HepG2 (cell line): Measurements from ENCODE around the gene SETD1A. TPM values are rescaled to one million over a fixed set of nuclear protein-coding genes. Genes with fewer than 3 reads are reported as not detected.

Experiments
- ATAC-seq: fragments of 200-7000 bp; cut with Tn5 transposase; 3 replicates; pipeline ENCODE4 v1.9.1; 2020; ENCODE audit warnings: mild to moderate bottlenecking, moderate library complexity
- BruUV-seq: library from RNA; stranded (reverse); fragments of 400-500 nt; replicated peaks from 2 replicates; lab custom pipeline; 2021; lab: Mats Ljungman, UMichigan
- CTCF ChIA-PET: fragments of 300-600 bp; formaldehyde crosslinking; extraction: SDS; loops from one replicate; lab custom pipeline; 2021; ENCODE audit warnings: low total read pairs, inconsistent platforms, low intra/inter-chr PET ratio; lab: Yijun Ruan, JAX
- POLR2A ChIA-PET: fragments of 350-600 bp; sonication (Branson Sonifier 250); formaldehyde crosslinking; loops from one replicate; lab custom pipeline; 2020; ENCODE audit warnings: antibody characterized with exemption, inconsistent platforms; lab: Yijun Ruan, JAX
- DNase-seq: peaks from one replicate; pipeline ENCODE4 v3.0.0-alpha.2; 2015; ENCODE audit warnings: low spot score
- FAIRE-seq: peaks from 3 replicates; lab custom pipeline; 2011; peaks lifted over from hg19 to GRCh38; lab: Jason Lieb, UNC
- H2AFZ ChIP-seq: one replicate; pipeline ENCODE4 v1.6.1; 2011; ENCODE audit warnings: low read length, inconsistent platforms
- H3K27ac ChIP-seq: fragments of 300-600 bp; 3 replicates; pipeline ENCODE4 v1.8.0; 2011; ENCODE audit warnings: mixed run types, mild to moderate bottlenecking, mixed read lengths, low read length, inconsistent platforms; ENCODE audit not compliant: insufficient read depth; ENCODE audit errors: extremely low read length
- H3K27me3 ChIP-seq, 2 experiments: fragments of 200-600 bp in 1 of 2; 2 replicates in 1 of 2; 3 replicates in 1 of 2; pipeline versions ENCODE4 v1.6.0 to v1.8.0; 2011; ENCODE audit warnings: low read length in 2 of 2, mild to moderate bottlenecking in 2 of 2, moderate library complexity in 2 of 2, inconsistent platforms in 1 of 2; ENCODE audit not compliant: insufficient read depth in 2 of 2, control insufficient read depth in 1 of 2
- H3K36me3 ChIP-seq, 2 experiments: fragments of 200-600 bp in 1 of 2; replicated peaks in 1 of 2; 2 replicates in 1 of 2; 3 replicates in 1 of 2; pipeline versions ENCODE4 v1.5.1 to v1.8.0; 2011; ENCODE audit warnings: low read length in 2 of 2, inconsistent platforms in 1 of 2; ENCODE audit not compliant: insufficient read depth in 2 of 2, control insufficient read depth in 1 of 2
- H3K4me1 ChIP-seq: 2 replicates; pipeline ENCODE4 v1.5.1; 2012; ENCODE audit warnings: low read length, inconsistent platforms; ENCODE audit not compliant: insufficient read depth
- H3K4me2 ChIP-seq: 2 replicates; pipeline ENCODE4 v1.6.0; 2011; ENCODE audit warnings: low read depth, low read length, inconsistent platforms
- H3K4me3 ChIP-seq, 3 experiments: fragments of 200-600 bp in 1 of 3; sonication (generic), shearing (Covaris generic) in 1 of 3; replicated peaks in 1 of 3; 2 replicates each; pipeline ENCODE4 v1.5.1; 2011 to 2016; ENCODE audit warnings: low read length in 3 of 3, inconsistent platforms in 2 of 3, low read depth in 2 of 3, mild to moderate bottlenecking in 2 of 3, control low read depth in 1 of 3, mixed read lengths in 1 of 3; ENCODE audit not compliant: insufficient read depth in 1 of 3
- H3K79me2 ChIP-seq: one replicate; pipeline ENCODE4 v1.6.1; 2011; ENCODE audit warnings: low read length, inconsistent platforms; ENCODE audit not compliant: insufficient read depth
- H3K9ac ChIP-seq: 2 replicates; pipeline ENCODE4 v1.6.0; 2011; ENCODE audit warnings: mild to moderate bottlenecking, low read depth, low read length, inconsistent platforms; ENCODE audit not compliant: insufficient read depth
- H3K9me3 ChIP-seq: 2 replicates; pipeline ENCODE4 v1.5.1; 2012; ENCODE audit warnings: mild to moderate bottlenecking, low read length
- H4K20me1 ChIP-seq: 2 replicates; pipeline ENCODE4 v1.6.0; 2011; ENCODE audit warnings: inconsistent platforms, mild to moderate bottlenecking, low read length, moderate library complexity; ENCODE audit not compliant: insufficient read depth
- FIP1L1 ChIP-seq: fragments of 200-400 bp; formaldehyde crosslinking; IDR thresholded peaks from 2 replicates; pipeline ENCODE4 v1.6.1; 2018; ENCODE audit warnings: low read depth, mild to moderate bottlenecking, low read length, moderate library complexity, borderline replicate concordance; ENCODE audit not compliant: insufficient read depth
- FOSL2 ChIP-seq: sonication (generic); formaldehyde crosslinking; IDR thresholded peaks from 2 replicates; pipeline ENCODE4 v1.4.0; 2020; ENCODE audit warnings: missing genetic modification reagents
- FOXK2 ChIP-seq: fragments of 450-650 bp; IDR thresholded peaks from 2 replicates; pipeline ENCODE4 v1.6.1; 2016
- HNF4G ChIP-seq, 2 experiments: sonication (generic) in 1 of 2; formaldehyde crosslinking in 1 of 2; IDR thresholded peaks; 2 replicates each; pipeline versions ENCODE4 v1.4.0 to v1.6.1; 2011 to 2020; ENCODE audit warnings: borderline replicate concordance in 2 of 2, low read depth in 2 of 2, mild to moderate bottlenecking in 2 of 2, low read length in 1 of 2, missing genetic modification reagents in 1 of 2, moderate library complexity in 1 of 2
- IKZF4 ChIP-seq: sonication (generic); formaldehyde crosslinking; IDR thresholded peaks from 2 replicates; pipeline ENCODE4 v1.5.1; 2020; ENCODE audit warnings: borderline replicate concordance, mild to moderate bottlenecking, low read depth, missing genetic modification reagents; ENCODE audit errors: not compliant biosample characterization
- KDM1A ChIP-seq: IDR thresholded peaks from 2 replicates; pipeline ENCODE4 v1.6.1; 2016; ENCODE audit warnings: missing compliant biosample characterization
- NR2F1 ChIP-seq, 2 experiments: fragments of 450-650 bp in 1 of 2; formaldehyde crosslinking in 1 of 2; IDR thresholded peaks; 2 replicates each; pipeline versions ENCODE4 v1.5.0 to v1.6.1; 2016 to 2020; ENCODE audit warnings: mild to moderate bottlenecking in 1 of 2, missing compliant biosample characterization in 1 of 2, missing genetic modification reagents in 1 of 2, moderate library complexity in 1 of 2
- RBM22 ChIP-seq: fragments of 200-400 bp; formaldehyde crosslinking; optimal IDR thresholded peaks from 2 replicates; pipeline ENCODE3; 2017; ENCODE audit warnings: mild to moderate bottlenecking, low read length, moderate library complexity
- RCOR2 ChIP-seq: IDR thresholded peaks from 2 replicates; pipeline ENCODE4 v1.6.1; 2016; ENCODE audit warnings: missing biosample characterization, missing genetic modification reagents
- SKI ChIP-seq: fragments of 450-650 bp; IDR thresholded peaks from one replicate; pipeline ENCODE4 v1.6.1; 2018; ENCODE audit warnings: mild to moderate bottlenecking; ENCODE audit not compliant: partially characterized antibody
- ZEB1 ChIP-seq: IDR thresholded peaks from 2 replicates; pipeline ENCODE4 v1.6.1; 2012; ENCODE audit warnings: mild to moderate bottlenecking, low read depth, inconsistent platforms; ENCODE audit not compliant: insufficient replicate concordance
- ZFP36 ChIP-seq: fragments of 150-350 bp; IDR thresholded peaks from 2 replicates; pipeline ENCODE4 v1.6.1; 2018; ENCODE audit warnings: borderline replicate concordance, low read length, low read depth; ENCODE audit not compliant: partially characterized antibody
- ZNF577 ChIP-seq: sonication (generic); formaldehyde crosslinking; IDR thresholded peaks from 2 replicates; pipeline ENCODE4 v1.4.0; 2020; ENCODE audit warnings: mild to moderate bottlenecking, low read depth, missing genetic modification reagents, borderline replicate concordance
- ZNF746 ChIP-seq: sonication (generic); formaldehyde crosslinking; IDR thresholded peaks from 2 replicates; pipeline ENCODE4 v1.8.0; 2022; ENCODE audit warnings: mild to moderate bottlenecking, missing genetic modification reagents
- ZNF768 ChIP-seq: sonication (generic); formaldehyde crosslinking; IDR thresholded peaks from 2 replicates; pipeline ENCODE4 v1.4.0; 2020; ENCODE audit warnings: missing genetic modification reagents
- WGBS: methylation state at CpG from one replicate; pipeline ENCODE4 v1.1.6; 2017; ENCODE audit warnings: low lambda C conversion rate; 5-methylcytosine and 5-hydroxymethylcytosine counted together
- in situ Hi-C: cut with HindIII; loops from 2 replicates; pipeline ENCODE4 v1.10.0; 2017; ENCODE audit warnings: low pct_unique_long_range_greater_than_20kb; ENCODE audit not compliant: extremely low pct_ligation_motif_present
- intact Hi-C: fragments of 100-400 bp; cut with micrococcal nuclease; formaldehyde crosslinking; loops from one replicate; pipeline ENCODE4 v1.10.0; 2022; ENCODE audit not compliant: unreplicated experiment
- polyA plus RNA-seq, 8 experiments: library from polyadenylated mRNA; depleted of rRNA in 3 of 8; stranded (reverse) in 7 of 8; unstranded in 1 of 8; fragments of >200 nt; fragmentation: Illumina TruSeq in 4 of 8; extraction: Trizol in 4 of 8; gene quantifications; 2 replicates each; pipeline versions ENCODE4 v1.2.1 to v1.2.3, GENCODE V29; 2011 to 2016; ENCODE audit warnings: low read depth in 4 of 8, missing spikeins in 1 of 8, mixed read lengths in 1 of 8; ENCODE audit not compliant: insufficient read depth in 1 of 8
- total RNA-seq, 5 experiments: library from RNA; depleted of rRNA; stranded (reverse); fragments of >200 nt; fragmentation: Illumina TruSeq; extraction: Trizol; gene quantifications; 2 replicates each; pipeline ENCODE4 v1.2.3, GENCODE V29; 2016; ENCODE audit warnings: low read depth in 1 of 5
- TF ChIP-seq, protein P1 (sequence below): sonication (generic); formaldehyde crosslinking; IDR thresholded peaks from 2 replicates; pipeline ENCODE4 v1.4.0; 2020; ENCODE audit warnings: mild to moderate bottlenecking, missing genetic modification reagents
- TF ChIP-seq, protein P2 (sequence below): fragments of 450-650 bp; IDR thresholded peaks from 2 replicates; pipeline ENCODE4 v1.6.1; 2017

Gene SETD1A
- total and polyA plus RNA-seq, 2 of the 13 experiments (the other 11 are each of a cell fraction or from before 2014, with no cell fraction given): 3.8 to 5.6 TPM

DNA sequence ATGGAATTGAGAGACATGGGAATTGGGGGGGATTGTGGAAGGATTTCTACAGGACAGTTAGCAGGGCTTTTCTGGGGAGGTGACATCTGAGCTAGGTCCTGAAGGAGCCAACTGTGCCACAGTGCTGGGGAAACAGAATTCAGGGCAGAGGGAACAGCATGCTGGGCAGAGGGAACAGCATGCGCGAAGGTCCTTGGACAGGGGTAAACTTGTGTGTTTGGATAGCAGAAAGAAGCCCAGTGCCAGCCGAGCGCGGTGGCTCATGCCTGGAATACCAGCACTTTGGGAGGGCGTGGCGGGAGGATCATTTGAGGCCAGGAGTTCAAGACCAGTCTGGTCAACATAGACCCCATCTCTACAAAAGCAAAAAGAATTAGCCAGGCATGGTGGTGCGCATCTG is 49.0 kb downstream of the SETD1A start (continued):
- TF ChIP-seq RCOR2 (0 out of 2 replicates have a peak, but pooled peaks have one; percentile 53), KDM1A (CRISPR knock-in tag) (peak; percentile 75), ZNF746 (no peak), ZNF768 (CRISPR knock-in tag) (peak; percentile 79), ZEB1 (no peak), SKI (peak; percentile 4)
- TF ChIP-seq, protein P1, sequence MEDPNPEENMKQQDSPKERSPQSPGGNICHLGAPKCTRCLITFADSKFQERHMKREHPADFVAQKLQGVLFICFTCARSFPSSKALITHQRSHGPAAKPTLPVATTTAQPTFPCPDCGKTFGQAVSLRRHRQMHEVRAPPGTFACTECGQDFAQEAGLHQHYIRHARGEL: no peak
- TF ChIP-seq, all 625 proteins: peak for 6

DNA sequence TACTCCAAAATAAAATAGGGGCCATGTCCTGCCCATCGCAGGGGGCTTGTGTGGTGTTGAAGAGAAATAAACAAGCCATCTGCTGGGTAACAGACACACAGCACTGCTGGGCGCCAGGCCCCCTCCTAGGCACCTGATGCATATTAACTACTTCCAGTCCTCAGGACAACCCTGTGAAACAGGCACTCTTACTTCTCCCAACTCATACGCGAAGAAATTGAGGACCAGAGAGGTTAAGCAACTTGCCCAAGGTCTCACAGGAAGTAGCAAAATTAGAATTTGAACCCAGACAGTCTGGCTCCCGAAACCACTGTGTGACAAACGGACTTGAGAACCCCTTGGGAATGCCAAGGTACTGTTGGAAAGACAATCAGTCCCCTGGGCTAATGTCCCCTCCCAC is 50.1 kb downstream of the SETD1A start:
- no TSS peak for BruUV-seq
- CTCF ChIA-PET: no interaction called here
- ATAC-seq (no peak), DNase-seq (no peak), FAIRE-seq (no peak)
- POLR2A ChIA-PET: no interaction called here
- Histone ChIP-seq H3K4me1 (peaks cover 54% of the 10 kb centered on the region), H3K4me2 (no peak overlapping the region), H3K9ac (no peak overlapping the region), H3K27ac (no peak overlapping the region), H4K20me1 (no peaks in the 10 kb centered on the region), H3K36me3 (no peaks in the 10 kb centered on the region), H3K4me3 (no peak overlapping the region), H2AFZ (no peak overlapping the region), H3K79me2 (no peaks in the 10 kb centered on the region), H3K27me3 (peaks cover 6 to 32% of the 10 kb centered on the region in 2 experiments), H3K9me3 (no peaks in the 10 kb centered on the region)
- no peak for TF ChIP-seq ZNF577
- peak; percentile 93 for TF ChIP-seq ZNF768 (CRISPR knock-in tag)
- no peak for TF ChIP-seq FOXK2
- WGBS: 40% methylated on average over 6 of the region's 6 CpGs
- in situ Hi-C loops (no loop called here), intact Hi-C loops (no loop called here)

DNA sequence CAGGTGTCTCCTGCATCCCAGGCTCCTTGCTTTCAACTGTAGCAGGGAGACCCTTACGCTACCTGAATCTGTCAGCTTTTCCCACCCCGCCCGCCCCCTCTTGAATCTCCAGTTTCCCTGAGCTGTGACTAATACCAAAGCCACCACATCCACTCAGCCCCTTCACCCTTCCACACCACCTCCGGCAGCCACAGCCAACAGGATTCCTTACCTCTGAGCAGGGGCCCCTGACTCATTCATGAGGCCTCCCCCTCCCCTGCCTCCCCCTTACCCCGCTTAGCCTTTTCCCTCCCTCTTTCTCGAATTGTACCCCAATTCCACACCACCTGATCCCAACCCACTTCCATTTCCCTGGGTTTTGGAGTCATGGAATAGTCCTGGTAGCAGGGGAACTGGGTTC is 50.6 kb downstream of the SETD1A start:
- no TSS peak for BruUV-seq
- in situ Hi-C loops (no loop called here), intact Hi-C loops (no loop called here)
- no peaks in the 10 kb centered on the region for H3K9me3 ChIP-seq
- ChIA-PET POLR2A (no interaction called here), CTCF (no interaction called here)
- no peak for FAIRE-seq
- TF ChIP-seq FOSL2 (no peak), NR2F1 (CRISPR knock-in tag; IDR thresholded peaks at IDR 0.05) (no peak), ZFP36 (no peak), RBM22 (no peak), HNF4G (IDR thresholded peaks at IDR 0.05; ENCODE audit: borderline replicate concordance, low read depth, low read length) (no peak), HNF4G (CRISPR knock-in tag; IDR thresholded peaks at IDR 0.05; ENCODE audit: borderline replicate concordance, low read depth) (no peak), FIP1L1 (no peak), IKZF4 (CRISPR knock-in tag) (no peak)
- TF ChIP-seq, protein P2, sequence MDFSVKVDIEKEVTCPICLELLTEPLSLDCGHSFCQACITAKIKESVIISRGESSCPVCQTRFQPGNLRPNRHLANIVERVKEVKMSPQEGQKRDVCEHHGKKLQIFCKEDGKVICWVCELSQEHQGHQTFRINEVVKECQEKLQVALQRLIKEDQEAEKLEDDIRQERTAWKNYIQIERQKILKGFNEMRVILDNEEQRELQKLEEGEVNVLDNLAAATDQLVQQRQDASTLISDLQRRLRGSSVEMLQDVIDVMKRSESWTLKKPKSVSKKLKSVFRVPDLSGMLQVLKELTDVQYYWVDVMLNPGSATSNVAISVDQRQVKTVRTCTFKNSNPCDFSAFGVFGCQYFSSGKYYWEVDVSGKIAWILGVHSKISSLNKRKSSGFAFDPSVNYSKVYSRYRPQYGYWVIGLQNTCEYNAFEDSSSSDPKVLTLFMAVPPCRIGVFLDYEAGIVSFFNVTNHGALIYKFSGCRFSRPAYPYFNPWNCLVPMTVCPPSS: no peak
- 12% methylated on average over 6 of the region's 6 CpGs for WGBS
- H3K27ac ChIP-seq: no peak overlapping the region
- H3K79me2 ChIP-seq: no peaks in the 10 kb centered on the region
- H4K20me1 ChIP-seq: no peaks in the 10 kb centered on the region
- ATAC-seq: no peak
- H2AFZ ChIP-seq: no peak overlapping the region
- DNase-seq: no peak
- H3K36me3 ChIP-seq: no peaks in the 10 kb centered on the region
- no peak overlapping the region for H3K4me3 ChIP-seq
- no peak overlapping the region for H3K9ac ChIP-seq
- H3K27me3 ChIP-seq: peaks cover 6 to 32% of the 10 kb centered on the region in 2 experiments
- no peak overlapping the region for H3K4me2 ChIP-seq
- peaks cover 50% of the 10 kb centered on the region for H3K4me1 ChIP-seq
